Natural killer cell treated with Interleukin-12 subunit alpha and Interleukin-12 subunit beta and Interleukin-15 and Interleukin-18, amount 100 ng/mL, for 72 hours (primary cell): ENCODE measurements around the gene VAT1L. TPM values are rescaled to one million over a fixed set of nuclear protein-coding genes. Genes with fewer than 3 reads are reported as not detected.

ENCODE experiments used
- ATAC-seq, 2 donors: fragments of 150-1000 bp; cut with Tn5 transposase in 1 of 2; sonication (Bioruptor Pico), chemical (Tn5 transposase) in 1 of 2; 2 replicates each; pipeline ENCODE4 v1.10.0; 2021
- DNase-seq: peaks from one replicate; pipeline ENCODE4 v3.0.0; 2022; ENCODE audit warnings: low spot score
- H3K27ac Mint-ChIP-seq, 2 donors: 1 replicate in 1 of 2; 2 replicates in 1 of 2; pipeline ENCODE4 v1.8.0; 2022; ENCODE audit warnings: mixed read lengths in 2 of 2, mild to moderate bottlenecking in 1 of 2, moderate library complexity in 1 of 2
- H3K27me3 Mint-ChIP-seq, 2 donors: 1 replicate in 1 of 2; 2 replicates in 1 of 2; pipeline ENCODE4 v1.8.0; 2022; ENCODE audit warnings: mixed read lengths in 2 of 2
- H3K36me3 Mint-ChIP-seq: one replicate; pipeline ENCODE4 v1.8.0; 2022; ENCODE audit warnings: mixed read lengths
- H3K4me1 Mint-ChIP-seq, 2 donors: 1 replicate in 1 of 2; 2 replicates in 1 of 2; pipeline ENCODE4 v1.8.0; 2022; ENCODE audit warnings: low read depth in 2 of 2, mixed read lengths in 2 of 2, mild to moderate bottlenecking in 1 of 2
- H3K4me3 Mint-ChIP-seq: one replicate; pipeline ENCODE4 v1.8.0; 2022; ENCODE audit warnings: mixed read lengths
- H3K9me3 Mint-ChIP-seq: 2 replicates; pipeline ENCODE4 v1.8.0; 2022; ENCODE audit warnings: mixed read lengths
- total RNA-seq, 2 donors: library from RNA; stranded (reverse); gene quantifications; one replicate each; pipeline ENCODE4 v1.2.3, GENCODE V29; 2022

The VAT1L gene
- under 1 TPM in 1 of 2 donors, not detected in 1; 0.11 TPM for total RNA-seq

GRCh38 chr16:77788181-77789084 lies at the start of gene VAT1L:
Gene VAT1L, plus strand, starts transcription at chr16:77788564. Its CDS starts 119 bp downstream, at chr16:77788683.
- peaks cover 40 to 56% of the 10 kb centered on the region in 2 donors for H3K27me3 Mint-ChIP-seq
- H3K4me3 Mint-ChIP-seq = peak within 1 kb of the TSS; percentile 57
- H3K4me1 Mint-ChIP-seq = peaks cover 4 to 6% of the 10 kb centered on the region in 2 donors
- no peaks in the 10 kb centered on the region for H3K9me3 Mint-ChIP-seq
- H3K27ac Mint-ChIP-seq = no peak within 1 kb of the TSS
- H3K36me3 Mint-ChIP-seq = no peaks in the 10 kb centered on the region
- no peak for DNase-seq
- ATAC-seq = peak; percentile 36 to 63

- Mint-ChIP-seq H3K4me3 (no peak overlapping the region), H3K36me3 (no peaks in the 10 kb centered on the region), H3K4me1 (peaks cover 4 to 7% of the 10 kb centered on the region in 2 donors), H3K27ac (no peak overlapping the region), H3K9me3 (no peaks in the 10 kb centered on the region), H3K27me3 (no peaks in the 10 kb centered on the region)
- DNase-seq (no peak), ATAC-seq (no peak)
These were observed 49.4 kb upstream of the VAT1L start for GRCh38 chr16:77738706-77739558.

GRCh38 chr16:77739559-77739892 lies 48.8 kb upstream of the VAT1L start:
- DNase-seq (no peak), ATAC-seq (no peak)
- H3K27me3 Mint-ChIP-seq = no peaks in the 10 kb centered on the region

GRCh38 chr16:77744141-77744540 lies 44.2 kb upstream of the VAT1L start:
- no peaks in the 10 kb centered on the region for H3K36me3 Mint-ChIP-seq
- no peak overlapping the region for H3K27ac Mint-ChIP-seq
- no peak overlapping the region for H3K4me3 Mint-ChIP-seq
- H3K9me3 Mint-ChIP-seq = no peaks in the 10 kb centered on the region
- no peak for ATAC-seq
- no peak for DNase-seq
- no peaks in the 10 kb centered on the region for H3K4me1 Mint-ChIP-seq
- H3K27me3 Mint-ChIP-seq = peaks cover 6 to 25% of the 10 kb centered on the region in 2 donors

More at GRCh38 chr16:77739559-77739892, 48.8 kb upstream of the VAT1L start:
- no peak overlapping the region for H3K27ac Mint-ChIP-seq
- H3K36me3 Mint-ChIP-seq = no peaks in the 10 kb centered on the region
- H3K9me3 Mint-ChIP-seq = no peaks in the 10 kb centered on the region
- H3K4me3 Mint-ChIP-seq = no peak overlapping the region
- H3K4me1 Mint-ChIP-seq = peaks cover 4 to 7% of the 10 kb centered on the region in 2 donors

GRCh38 chr16:77745972-77746371 lies 42.4 kb upstream of the VAT1L start:
- H3K4me1 Mint-ChIP-seq = no peaks in the 10 kb centered on the region
- no peaks in the 10 kb centered on the region for H3K9me3 Mint-ChIP-seq
- ATAC-seq = no peak
- no peak overlapping the region for H3K4me3 Mint-ChIP-seq
- no peaks in the 10 kb centered on the region for H3K36me3 Mint-ChIP-seq
- no peak for DNase-seq
- H3K27ac Mint-ChIP-seq = no peak overlapping the region
- peaks cover 12 to 35% of the 10 kb centered on the region in 2 donors for H3K27me3 Mint-ChIP-seq

- no peaks in the 10 kb centered on the region for H3K4me1 Mint-ChIP-seq
- H3K27me3 Mint-ChIP-seq = peaks cover 22 to 51% of the 10 kb centered on the region in 2 donors
- no peak overlapping the region for H3K27ac Mint-ChIP-seq
- H3K4me3 Mint-ChIP-seq = no peak overlapping the region
- ATAC-seq = no peak
- DNase-seq = no peak
- no peaks in the 10 kb centered on the region for H3K9me3 Mint-ChIP-seq
- H3K36me3 Mint-ChIP-seq = no peaks in the 10 kb centered on the region
These were observed 39.9 kb upstream of the VAT1L start for GRCh38 chr16:77748421-77749005.

- H3K4me1 Mint-ChIP-seq = no peaks in the 10 kb centered on the region
- H3K27me3 Mint-ChIP-seq = peaks cover 25 to 58% of the 10 kb centered on the region in 2 donors
- ATAC-seq (no peak), DNase-seq (no peak)
- H3K4me3 Mint-ChIP-seq = no peak overlapping the region
- H3K36me3 Mint-ChIP-seq = no peaks in the 10 kb centered on the region
- no peak overlapping the region for H3K27ac Mint-ChIP-seq
- no peaks in the 10 kb centered on the region for H3K9me3 Mint-ChIP-seq
These were observed 38.9 kb upstream of the VAT1L start for GRCh38 chr16:77749415-77749814.

- Mint-ChIP-seq H3K9me3 (no peaks in the 10 kb centered on the region), H3K36me3 (no peaks in the 10 kb centered on the region), H3K27ac (no peak overlapping the region), H3K4me1 (no peaks in the 10 kb centered on the region), H3K27me3 (peaks cover 11 to 30% of the 10 kb centered on the region in 2 donors), H3K4me3 (no peak overlapping the region)
- ATAC-seq (no peak), DNase-seq (no peak)
These were observed 30.3 kb upstream of the VAT1L start for GRCh38 chr16:77758046-77758445.

GRCh38 chr16:77758508-77758907 lies 29.9 kb upstream of the VAT1L start:
- H3K27ac Mint-ChIP-seq = no peak overlapping the region
- ATAC-seq = no peak
- H3K9me3 Mint-ChIP-seq = no peaks in the 10 kb centered on the region
- peaks cover 11 to 27% of the 10 kb centered on the region in 2 donors for H3K27me3 Mint-ChIP-seq
- no peaks in the 10 kb centered on the region for H3K4me1 Mint-ChIP-seq
- H3K4me3 Mint-ChIP-seq = no peak overlapping the region
- no peaks in the 10 kb centered on the region for H3K36me3 Mint-ChIP-seq
- DNase-seq = no peak

GRCh38 chr16:77759201-77759600 lies 29.2 kb upstream of the VAT1L start:
- H3K36me3 Mint-ChIP-seq = no peaks in the 10 kb centered on the region
- no peak overlapping the region for H3K4me3 Mint-ChIP-seq
- H3K27me3 Mint-ChIP-seq = peaks cover 10 to 20% of the 10 kb centered on the region in 2 donors
- H3K4me1 Mint-ChIP-seq = no peaks in the 10 kb centered on the region
- ATAC-seq (no peak), DNase-seq (no peak)
- no peaks in the 10 kb centered on the region for H3K9me3 Mint-ChIP-seq
- H3K27ac Mint-ChIP-seq = no peak overlapping the region

- H3K27me3 Mint-ChIP-seq = peaks cover 10 to 20% of the 10 kb centered on the region in 2 donors
- H3K27ac Mint-ChIP-seq = no peak overlapping the region
- no peak overlapping the region for H3K4me3 Mint-ChIP-seq
- no peaks in the 10 kb centered on the region for H3K9me3 Mint-ChIP-seq
- no peaks in the 10 kb centered on the region for H3K36me3 Mint-ChIP-seq
- no peaks in the 10 kb centered on the region for H3K4me1 Mint-ChIP-seq
- DNase-seq (no peak), ATAC-seq (no peak)
These were observed 28.5 kb upstream of the VAT1L start for GRCh38 chr16:77759821-77760220.

- peaks cover 13 to 20% of the 10 kb centered on the region in 2 donors for H3K27me3 Mint-ChIP-seq
- H3K4me3 Mint-ChIP-seq = no peak overlapping the region
- H3K9me3 Mint-ChIP-seq = no peaks in the 10 kb centered on the region
These were observed 27.6 kb upstream of the VAT1L start for GRCh38 chr16:77760800-77761199.

GRCh38 chr16:77761204-77761603 lies 27.2 kb upstream of the VAT1L start:
- ATAC-seq (no peak), DNase-seq (no peak)
- no peaks in the 10 kb centered on the region for H3K9me3 Mint-ChIP-seq
- H3K4me1 Mint-ChIP-seq = no peaks in the 10 kb centered on the region
- H3K27me3 Mint-ChIP-seq = peaks cover 13 to 20% of the 10 kb centered on the region in 2 donors
- no peaks in the 10 kb centered on the region for H3K36me3 Mint-ChIP-seq
- no peak overlapping the region for H3K4me3 Mint-ChIP-seq
- H3K27ac Mint-ChIP-seq = no peak overlapping the region

More at GRCh38 chr16:77760800-77761199, 27.6 kb upstream of the VAT1L start:
- H3K27ac Mint-ChIP-seq = no peak overlapping the region
- no peaks in the 10 kb centered on the region for H3K4me1 Mint-ChIP-seq
- H3K36me3 Mint-ChIP-seq = no peaks in the 10 kb centered on the region
- no peak for DNase-seq
- no peak for ATAC-seq
